Vagina (tissue), 2 donors: ENCODE measurements around the gene PNMT.

Source experiments
- POLR2A ChIP-seq, 2 donors: fragments of 450-650 bp; IDR thresholded peaks; one replicate each; pipeline ENCODE4 v1.6.1; 2017; ENCODE audit warnings: antibody characterized with exemption in 2 of 2, mild to moderate bottlenecking in 2 of 2, moderate library complexity in 2 of 2
- POLR2AphosphoS5 ChIP-seq, 2 donors: sonication (generic); formaldehyde crosslinking; IDR thresholded peaks; one replicate each; pipeline ENCODE4 v1.9.0; 2017; ENCODE audit warnings: antibody characterized with exemption in 2 of 2, mild to moderate bottlenecking in 2 of 2, low read depth in 1 of 2; ENCODE audit not compliant: insufficient read depth in 1 of 2
- TF ChIP-seq, protein P1 (sequence below), 3 experiments: fragments of 450-650 bp in 2 of 3; fragments of 200-600 bp in 1 of 3; sonication (generic) in 1 of 3; IDR thresholded peaks; one replicate each; pipeline ENCODE4 v1.5.1; 2017 to 2019; ENCODE audit warnings: antibody characterized with exemption in 3 of 3, mild to moderate bottlenecking in 2 of 3, moderate library complexity in 2 of 3

DNA sequence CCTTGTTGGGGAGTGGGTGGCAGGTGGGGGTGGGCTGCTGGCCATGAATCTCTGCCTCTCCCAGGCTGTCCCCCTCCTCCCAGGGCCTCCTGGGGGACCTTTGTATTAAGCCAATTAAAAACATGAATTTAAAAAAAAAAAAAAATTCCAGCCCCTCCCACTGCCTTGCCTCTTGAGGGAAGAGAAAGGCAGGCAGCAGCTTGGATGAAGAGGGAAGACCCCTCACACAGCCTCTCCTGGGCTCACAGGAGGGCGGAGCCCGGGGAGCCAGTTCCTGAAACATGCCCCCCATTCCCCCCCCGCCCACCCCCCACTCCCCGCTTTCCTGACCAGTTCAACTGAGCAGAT, 4.9 kb upstream of the PNMT start:
- TF ChIP-seq POLR2A (IDR thresholded peaks at IDR 0.05) (no peak), POLR2AphosphoS5 (IDR thresholded peaks at IDR 0.05; ENCODE audit: insufficient read depth in 1 of 2, low read depth in 1 of 2) (no peak)
- TF ChIP-seq, protein P1, sequence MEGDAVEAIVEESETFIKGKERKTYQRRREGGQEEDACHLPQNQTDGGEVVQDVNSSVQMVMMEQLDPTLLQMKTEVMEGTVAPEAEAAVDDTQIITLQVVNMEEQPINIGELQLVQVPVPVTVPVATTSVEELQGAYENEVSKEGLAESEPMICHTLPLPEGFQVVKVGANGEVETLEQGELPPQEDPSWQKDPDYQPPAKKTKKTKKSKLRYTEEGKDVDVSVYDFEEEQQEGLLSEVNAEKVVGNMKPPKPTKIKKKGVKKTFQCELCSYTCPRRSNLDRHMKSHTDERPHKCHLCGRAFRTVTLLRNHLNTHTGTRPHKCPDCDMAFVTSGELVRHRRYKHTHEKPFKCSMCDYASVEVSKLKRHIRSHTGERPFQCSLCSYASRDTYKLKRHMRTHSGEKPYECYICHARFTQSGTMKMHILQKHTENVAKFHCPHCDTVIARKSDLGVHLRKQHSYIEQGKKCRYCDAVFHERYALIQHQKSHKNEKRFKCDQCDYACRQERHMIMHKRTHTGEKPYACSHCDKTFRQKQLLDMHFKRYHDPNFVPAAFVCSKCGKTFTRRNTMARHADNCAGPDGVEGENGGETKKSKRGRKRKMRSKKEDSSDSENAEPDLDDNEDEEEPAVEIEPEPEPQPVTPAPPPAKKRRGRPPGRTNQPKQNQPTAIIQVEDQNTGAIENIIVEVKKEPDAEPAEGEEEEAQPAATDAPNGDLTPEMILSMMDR (IDR thresholded peaks at IDR 0.05) = no peak
